CD1c-positive myeloid dendritic cell (primary cell): Measurements from ENCODE around the gene SAMHD1.

Source experiments
- DNase-seq: peaks from one replicate; pipeline ENCODE4 v3.0.0-alpha.2; 2016; ENCODE audit errors: extremely low spot score

SAMHD1 gene

DNA sequence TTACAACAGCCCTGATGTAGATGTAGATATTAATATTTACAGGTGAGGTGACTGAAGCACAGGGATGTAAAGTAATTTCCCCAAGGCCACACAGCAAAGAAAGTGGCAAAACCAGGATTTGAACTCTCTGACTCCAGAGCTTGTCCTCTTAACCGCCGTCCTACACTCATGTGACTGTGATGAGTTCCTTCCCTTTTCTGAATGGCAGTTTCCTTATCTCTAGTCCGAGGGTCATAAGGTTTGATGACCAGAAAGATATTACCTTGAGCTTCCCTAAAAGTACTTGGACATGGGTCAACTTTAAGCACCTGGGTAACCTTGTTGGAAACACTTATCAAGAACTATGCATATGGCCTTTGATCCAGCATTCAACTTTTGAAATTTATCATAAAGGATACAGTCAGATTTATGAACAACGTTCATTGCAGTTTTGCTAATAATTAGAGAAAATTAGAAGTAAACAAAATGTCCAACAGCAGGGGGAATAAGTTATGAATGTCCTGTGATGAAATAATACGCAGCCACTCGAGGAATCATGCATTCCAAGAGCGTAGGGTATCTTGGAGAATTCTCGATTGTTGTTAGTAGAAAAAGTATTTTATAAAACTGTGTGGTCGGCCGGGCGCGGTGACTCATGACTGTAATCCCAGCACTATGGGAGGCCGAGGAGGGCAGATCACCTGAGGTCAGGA lies 77.9 kb downstream of the SAMHD1 start:
- DNase-seq = peak; percentile 60

DNA sequence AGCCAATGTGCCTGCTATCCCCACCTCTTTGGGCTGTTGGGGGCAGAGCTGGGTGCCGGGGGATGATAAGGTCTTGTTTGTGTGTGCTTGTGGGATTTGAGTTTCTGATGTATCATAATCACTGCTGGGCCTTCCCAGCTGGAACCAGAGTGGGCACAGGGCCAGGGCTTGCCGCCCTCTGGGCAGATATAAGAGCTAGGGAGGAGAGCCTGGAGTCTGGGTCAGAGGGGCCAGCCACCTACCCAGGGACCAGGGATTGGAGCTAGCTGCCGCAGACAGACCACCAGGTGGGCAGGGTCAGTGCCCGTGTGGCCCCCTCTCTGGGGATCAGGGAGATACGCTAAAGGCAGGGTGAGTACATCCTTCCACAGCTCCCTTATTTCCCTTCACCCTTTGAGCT lies 78.7 kb downstream of the SAMHD1 start:
- no peak for DNase-seq

- no peak for DNase-seq
Measured at GRCh38 chr20:36871640-36872570, 79.6 kb downstream of the SAMHD1 start.

- peak; percentile 78 for DNase-seq
Measured at GRCh38 chr20:36866681-36867495, 84.6 kb downstream of the SAMHD1 start.

GRCh38 chr20:36866164-36866563 lies 85.3 kb downstream of the SAMHD1 start:
- DNase-seq = no peak

- no peak for DNase-seq
Measured at GRCh38 chr20:36865861-36866149, 85.7 kb downstream of the SAMHD1 start.

DNA sequence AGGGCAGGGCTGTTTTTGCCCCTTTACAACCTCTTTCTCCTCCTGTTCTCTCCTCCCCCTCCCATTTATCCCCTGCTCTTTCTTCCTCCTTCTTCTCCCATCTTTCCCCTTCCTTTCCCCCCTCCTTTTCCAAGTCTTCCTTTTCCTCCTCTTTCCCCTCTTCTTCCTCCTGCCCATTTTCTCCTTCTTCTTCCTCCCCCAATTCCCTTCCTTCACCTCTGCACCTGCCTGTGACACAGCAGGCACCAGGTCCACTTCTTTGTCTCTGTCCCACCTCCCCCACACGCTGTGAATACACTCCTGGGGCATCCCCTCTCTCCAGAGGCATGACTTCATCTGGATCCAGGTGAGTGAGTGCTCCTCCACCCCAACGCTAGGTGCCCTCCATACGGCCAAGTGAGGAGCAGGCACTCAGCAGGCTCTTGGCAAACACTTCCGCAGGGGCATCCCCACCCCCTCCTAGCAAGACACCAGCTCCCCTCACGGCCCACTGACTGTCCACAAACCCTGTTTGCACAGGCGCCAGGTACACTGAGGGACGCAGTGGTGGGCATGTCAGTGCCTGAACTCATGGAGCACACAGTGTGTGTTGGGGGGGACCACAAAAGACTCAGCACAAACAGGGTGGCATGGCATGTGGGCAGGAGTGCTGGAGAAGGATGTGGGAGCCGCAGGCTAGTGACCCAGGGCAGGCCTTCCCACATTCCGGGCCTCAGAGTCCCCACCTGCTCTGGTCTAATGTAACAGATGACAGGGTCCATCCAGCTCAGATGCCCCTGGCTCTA lies 86.2 kb downstream of the SAMHD1 start:
- DNase-seq = no peak

DNA sequence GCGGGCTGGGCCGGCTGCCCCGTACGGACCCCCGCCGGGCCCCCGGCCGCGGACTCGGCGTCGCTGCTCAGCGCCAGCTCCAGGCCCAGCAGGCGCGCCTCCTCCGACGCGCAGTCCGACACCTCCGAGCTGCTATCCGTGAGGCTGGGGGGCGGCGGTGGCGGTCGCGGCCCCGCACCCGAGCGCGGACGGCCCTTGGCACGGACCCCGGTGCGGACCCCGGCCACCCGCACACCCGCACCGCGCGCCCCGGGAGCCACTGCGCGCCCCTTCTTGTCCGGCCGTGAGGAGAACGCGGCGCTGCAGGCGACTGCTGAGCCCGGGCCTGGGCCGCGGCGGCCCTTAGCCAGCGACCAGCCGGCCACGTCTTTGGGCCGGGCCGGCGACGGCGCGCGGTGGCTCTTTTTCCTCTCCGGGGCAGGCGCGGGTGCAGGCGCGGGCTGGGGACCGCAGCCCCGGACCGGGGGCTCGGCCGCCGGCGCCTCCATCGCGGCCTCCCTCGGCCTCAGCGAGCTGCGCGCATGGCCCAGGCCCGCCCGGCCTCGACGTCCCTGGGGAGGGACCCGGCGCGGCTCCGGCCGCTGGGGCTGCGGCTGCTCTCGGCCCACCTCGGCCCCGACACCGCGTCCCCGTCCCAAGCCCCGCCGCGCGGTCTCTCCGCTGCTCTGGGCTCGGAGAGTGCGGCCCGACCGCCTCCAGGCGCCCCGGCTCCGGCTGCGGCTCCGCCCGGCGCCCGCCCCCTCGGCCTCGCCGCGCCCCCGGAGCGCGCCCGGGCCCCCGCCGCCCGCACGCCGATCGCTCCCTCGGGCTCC lies 88.4 kb downstream of the SAMHD1 start:
- peak; percentile 7 for DNase-seq

- DNase-seq = peak; percentile 83
Measured at GRCh38 chr20:36861875-36862801, 89.4 kb downstream of the SAMHD1 start.

GRCh38 chr20:36861625-36861874 lies 90.0 kb downstream of the SAMHD1 start:
- DNase-seq = no peak

DNA sequence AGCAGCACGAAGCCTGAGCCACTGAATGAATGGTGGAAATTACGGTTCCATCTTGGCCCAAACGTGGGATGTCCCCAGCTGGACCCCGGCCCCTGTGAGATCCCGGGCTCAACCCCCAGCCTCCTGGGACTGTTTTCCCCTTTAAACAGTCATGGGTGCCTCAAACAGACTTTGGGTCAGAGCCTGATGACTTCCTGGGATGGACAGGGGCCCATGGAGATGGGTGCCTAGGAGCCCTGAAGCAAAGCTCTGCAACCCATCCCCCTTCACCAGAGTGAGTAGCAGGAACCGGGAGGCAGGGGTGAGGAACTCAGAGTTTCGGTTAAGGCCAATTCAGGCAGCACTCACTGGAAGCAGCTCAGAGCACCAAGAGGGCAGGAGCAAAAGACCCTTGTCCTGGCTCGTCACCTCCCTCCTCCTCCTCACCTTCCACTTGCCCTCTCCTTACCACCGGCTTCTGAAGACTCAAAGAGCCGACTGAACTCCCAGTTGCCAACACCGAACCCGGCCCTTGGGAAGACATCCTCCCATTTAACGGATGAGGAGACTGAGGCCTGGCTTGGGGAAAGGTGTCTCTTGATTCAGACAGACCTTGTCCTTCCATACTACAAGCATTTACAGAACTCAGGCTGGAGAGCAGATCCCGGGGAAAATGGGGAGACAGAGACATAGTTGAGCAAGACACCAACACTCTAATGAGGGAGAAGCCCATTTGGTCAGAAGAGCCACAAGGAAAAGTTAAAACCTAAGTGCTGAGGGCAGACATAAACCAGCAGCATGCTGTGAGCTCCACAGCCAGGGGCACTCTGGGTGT lies 90.5 kb downstream of the SAMHD1 start:
- peak; percentile 10 for DNase-seq

DNA sequence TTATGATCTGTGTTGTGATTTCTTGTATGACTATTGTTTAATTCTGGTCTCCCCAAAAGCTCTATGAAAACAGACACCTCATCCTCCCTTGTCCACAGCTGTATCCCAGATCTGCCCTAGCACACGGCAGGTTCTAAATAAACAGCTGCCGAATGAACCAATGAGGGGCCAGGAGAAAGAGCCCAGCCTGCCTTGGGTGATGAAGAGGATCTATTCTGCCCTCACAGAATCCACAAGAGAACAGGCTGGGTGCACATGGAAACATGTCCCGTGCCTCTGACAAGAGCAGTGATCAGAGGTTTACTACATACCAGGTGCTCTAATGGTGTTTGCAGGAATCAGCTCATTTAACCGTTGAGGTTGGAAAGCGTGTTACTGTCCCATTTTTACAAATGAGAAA lies 91.2 kb downstream of the SAMHD1 start:
- no peak for DNase-seq

DNA sequence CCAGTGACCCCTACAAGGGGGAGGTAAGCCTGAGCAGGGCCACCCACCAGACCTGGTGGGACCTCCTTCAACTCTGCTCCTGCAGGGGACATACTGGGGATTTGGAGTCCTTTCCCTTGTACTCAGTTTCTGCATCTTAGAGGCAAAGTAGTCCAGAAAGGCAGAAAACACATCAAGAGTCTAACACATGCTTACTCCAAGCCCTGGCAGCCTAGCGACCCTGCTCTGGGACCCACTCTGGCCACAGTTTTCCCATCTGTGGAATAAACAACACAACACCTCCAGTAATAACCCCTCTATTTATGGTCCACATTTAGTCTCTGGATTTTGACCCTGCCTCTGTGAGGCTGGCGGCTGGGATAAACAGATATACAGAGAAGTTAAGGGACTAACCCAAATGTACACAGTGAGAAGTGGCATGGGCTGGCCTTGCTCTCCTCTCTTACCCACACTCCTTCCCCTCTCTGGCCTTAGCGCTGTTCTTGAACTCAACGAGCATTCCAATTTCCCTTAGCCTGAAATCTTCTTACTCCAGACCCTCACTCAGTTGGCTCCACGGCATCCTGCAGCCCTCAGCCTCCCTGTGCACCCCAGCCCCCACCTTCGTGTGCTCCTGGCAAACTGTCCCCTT lies 91.7 kb downstream of the SAMHD1 start:
- no peak for DNase-seq

- DNase-seq = no peak
Measured at GRCh38 chr20:36859282-36859555, 92.3 kb downstream of the SAMHD1 start.

GRCh38 chr20:36856691-36857635 lies 94.5 kb downstream of the SAMHD1 start:
- DNase-seq = peak; percentile 74

DNA sequence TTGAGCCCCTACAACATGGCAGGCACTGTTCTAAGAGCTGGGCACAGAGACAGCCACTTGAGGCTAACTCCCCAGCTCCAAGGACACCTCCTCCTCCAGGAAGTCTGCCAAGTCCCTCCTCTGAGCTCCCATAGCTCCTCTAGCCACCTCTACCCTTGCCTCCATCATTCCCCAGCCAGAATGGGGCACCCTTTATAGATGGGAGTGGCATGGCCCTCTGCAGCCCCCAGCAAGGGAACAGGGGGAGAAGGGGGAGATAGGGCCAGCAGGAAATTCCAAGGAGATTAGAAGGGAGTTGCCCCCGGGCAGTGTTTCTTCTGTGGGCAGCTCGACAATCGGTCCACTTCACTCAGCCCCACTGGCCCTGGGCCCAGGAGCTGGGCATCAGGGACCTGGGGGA lies 95.3 kb downstream of the SAMHD1 start:
- DNase-seq = no peak

- no peak for DNase-seq
Measured at GRCh38 chr20:36855241-36855657, 96.3 kb downstream of the SAMHD1 start.
